Measurements from ENCODE around the gene KIAA2012. TPM values are rescaled to one million over a fixed set of nuclear protein-coding genes. Genes with fewer than 3 reads are reported as not detected.

The KIAA2012 gene
- total and polyA plus RNA-seq, 2 donors (not counting 1 experiment from before 2014, with no cell fraction given): not detected

- Histone ChIP-seq H3K9ac (ENCODE audit: low read length) (no peak overlapping the region), H3K4me1 (ENCODE audit: control insufficient read depth in 2 of 2, insufficient read depth in 2 of 2, low read length in 2 of 2) (peaks cover 13 to 17% of the 10 kb centered on the region in 2 donors), H4K20me1 (ENCODE audit: control insufficient read depth, insufficient read depth, low read length, poor library complexity, severe bottlenecking) (no peaks in the 10 kb centered on the region), H3K36me3 (replicated peaks in 1 of 2; ENCODE audit: control extremely low read depth in 1 of 2, control insufficient read depth in 1 of 2, extremely low read depth in 1 of 2, insufficient read depth in 2 of 2, low read length in 1 of 2) (no peaks in the 10 kb centered on the region), H3K27ac (ENCODE audit: low read length in 2 of 2) (no peak overlapping the region), H3K4me2 (replicated peaks; ENCODE audit: low read depth, low read length, poor library complexity, severe bottlenecking) (no peak overlapping the region), H3K79me2 (ENCODE audit: control insufficient read depth, insufficient read depth, low read length) (no peaks in the 10 kb centered on the region), H2AFZ (ENCODE audit: insufficient read depth, low read depth, low read length, poor library complexity, severe bottlenecking) (no peak overlapping the region), H3K4me3 (ENCODE audit: control extremely low read depth in 1 of 5, extremely low read depth in 1 of 5, insufficient read depth in 1 of 5, low read depth in 2 of 5, low read length in 4 of 5) (no peak overlapping the region), H3K27me3 (replicated peaks in 1 of 4; ENCODE audit: control extremely low read depth in 1 of 4, control insufficient read depth in 3 of 4, insufficient read depth in 4 of 4, low read length in 3 of 4) (peaks cover 0 to 52% (median 37%) of the 10 kb centered on the region in 4 experiments), H3K9me3 (ENCODE audit: control extremely low read depth in 1 of 3, control insufficient read depth in 2 of 3, insufficient read depth in 1 of 3, low read length in 2 of 3) (peaks cover 0 to 14% (median 0%) of the 10 kb centered on the region in 3 donors)
- TF ChIP-seq EZH2 (IDR thresholded peaks at IDR 0.05; ENCODE audit: borderline replicate concordance, insufficient read depth, low read depth, low read length, poor library complexity, severe bottlenecking) (no peak), CTCF (IDR thresholded peaks at IDR 0.05) (no peak)
- POLR2A ChIA-PET: no interaction called here
- H3K27ac Mint-ChIP-seq: no peak overlapping the region
- no peak for ATAC-seq (ENCODE audit: low read depth)
- peaks cover 4% of the 10 kb centered on the region for H3K4me1 Mint-ChIP-seq
- intact Hi-C loops (cut with micrococcal nuclease): loop anchor here (10.0 kb wide), 4 partner anchors 195 to 875 kb away; partner anchors contain the start of genes BMPR2, CARF, SUMO1 and WDR12
- CTCF ChIA-PET: no interaction called here
- 85% methylated on average over 10 of the region's 13 CpGs for WGBS (ENCODE audit: insufficient coverage)
- H3K27me3 Mint-ChIP-seq: peaks cover 41% of the 10 kb centered on the region
- no peaks in the 10 kb centered on the region for H3K9me3 Mint-ChIP-seq (ENCODE audit: insufficient read depth)
- no peak for DNase-seq
- no peak overlapping the region for H3K4me3 Mint-ChIP-seq
Measured at GRCh38 chr2:202039278-202040078, 33.6 kb upstream of the KIAA2012 start.

Measured in B cell (primary cell).